Measurements from ENCODE around the gene CACTIN. TPM values are rescaled to one million over a fixed set of nuclear protein-coding genes. Genes with fewer than 3 reads are reported as not detected.
A peak's percentile ranks its signal among the peaks of the same experiment; 100 is the strongest.

Gene CACTIN
- total and polyA plus RNA-seq, 9 donors: 2.7 to 39.1 (median 28.8) TPM

GRCh38 chr19:3609779-3610719 is 16.5 kb downstream of the CACTIN start:
- peak in 3 of 5 donors; percentile 23 to 41 (median 31) for DNase-seq
- TF ChIP-seq CTCF (IDR thresholded peaks at IDR 0.05): no peak
- Histone ChIP-seq H3K27ac (no peak overlapping the region), H3K9me3 (no peaks in the 10 kb centered on the region), H3K36me3 (no peaks in the 10 kb centered on the region), H3K4me1 (ENCODE audit: insufficient read depth) (peaks cover 11% of the 10 kb centered on the region), H3K4me3 (no peak overlapping the region), H3K27me3 (no peaks in the 10 kb centered on the region)
- intact Hi-C loops (cut with DNase I): loop anchor here in 2 of 4 donors (10.0 kb wide), 2 partner anchors 65 to 285 kb away; no protein-coding TSS in a partner anchor
- 65 to 72% (median 67%) methylated on average over 21 to 24 of the region's 24 CpGs for WGBS, 3 donors

- Histone ChIP-seq H3K27me3 (no peaks in the 10 kb centered on the region), H3K36me3 (no peaks in the 10 kb centered on the region), H3K27ac (no peak overlapping the region), H3K9me3 (no peaks in the 10 kb centered on the region), H3K4me3 (no peak overlapping the region), H3K4me1 (ENCODE audit: insufficient read depth) (peaks cover 11% of the 10 kb centered on the region)
- peak in 4 of 5 donors; percentile 29 to 51 (median 36) for DNase-seq
- 51 to 78% (median 52%) methylated on average over 15 to 21 of the region's 21 CpGs for WGBS, 3 donors
- intact Hi-C loops (cut with DNase I): no loop called here
- no peak for TF ChIP-seq EP300 (IDR thresholded peaks at IDR 0.05)
- no peak for TF ChIP-seq POLR2A (IDR thresholded peaks at IDR 0.05)
- no peak for TF ChIP-seq CTCF (IDR thresholded peaks at IDR 0.05)
Measured at GRCh38 chr19:3608750-3609322, 17.8 kb downstream of the CACTIN start.

- no peak overlapping the region for H3K4me3 ChIP-seq
- no peak for TF ChIP-seq EP300 (IDR thresholded peaks at IDR 0.05)
- TF ChIP-seq POLR2A (IDR thresholded peaks at IDR 0.05): no peak
- no peak for TF ChIP-seq CTCF (IDR thresholded peaks at IDR 0.05)
- no peak for DNase-seq
- no peaks in the 10 kb centered on the region for H3K27me3 ChIP-seq
- 59 to 71% (median 59%) methylated on average over 3 of the region's 3 CpGs for WGBS, 3 donors
- peak overlapping the region in 1 of 2 donors; percentile 21 for H3K27ac ChIP-seq
- intact Hi-C loops (cut with DNase I): no loop called here
- H3K36me3 ChIP-seq: no peaks in the 10 kb centered on the region
- H3K4me1 ChIP-seq (ENCODE audit: insufficient read depth): peaks cover 9% of the 10 kb centered on the region
- H3K9me3 ChIP-seq: no peaks in the 10 kb centered on the region
Measured at GRCh38 chr19:3608079-3608641, 18.4 kb downstream of the CACTIN start.

GRCh38 chr19:3607303-3608078 is 19.1 kb downstream of the CACTIN start:
- peaks cover 9% of the 10 kb centered on the region for H3K4me1 ChIP-seq (ENCODE audit: insufficient read depth)
- no peaks in the 10 kb centered on the region for H3K27me3 ChIP-seq
- WGBS, 3 donors: 13 to 26% (median 19%) methylated on average over 22 of the region's 22 CpGs
- H3K27ac ChIP-seq: peak overlapping the region; percentile 21 to 53
- no peaks in the 10 kb centered on the region for H3K9me3 ChIP-seq
- TF ChIP-seq POLR2A (IDR thresholded peaks at IDR 0.05) (no peak), EP300 (IDR thresholded peaks at IDR 0.05) (no peak), CTCF (IDR thresholded peaks at IDR 0.05) (no peak)
- H3K4me3 ChIP-seq: peak overlapping the region; percentile 54
- intact Hi-C loops (cut with DNase I): no loop called here
- H3K36me3 ChIP-seq: no peaks in the 10 kb centered on the region
- DNase-seq: peak; percentile 56 to 68 (median 65)
